GM13977 (cell line): ENCODE results near the gene GJD3.

Source experiments
- DNase-seq: peaks from one replicate; pipeline ENCODE4 v3.0.0; 2012; ENCODE audit warnings: low spot score
- in situ Hi-C: fragments of 300-500 bp; cut with MboI; formaldehyde crosslinking; loops from one replicate; pipeline ENCODE4 v1.12.0; 2022; ENCODE audit warnings: low sequenced_read_pairs, low pct_unique_long_range_greater_than_20kb, mixed read lengths, inconsistent platforms; ENCODE audit not compliant: unreplicated experiment
- TF ChIP-seq, protein P1 (sequence below): IDR thresholded peaks from 2 replicates; pipeline ENCODE4 v1.5.1; 2012; ENCODE audit warnings: mild to moderate bottlenecking, control low read depth; ENCODE audit not compliant: insufficient read depth; ENCODE audit errors: extremely low read depth, missing control alignments

GJD3 gene

DNA sequence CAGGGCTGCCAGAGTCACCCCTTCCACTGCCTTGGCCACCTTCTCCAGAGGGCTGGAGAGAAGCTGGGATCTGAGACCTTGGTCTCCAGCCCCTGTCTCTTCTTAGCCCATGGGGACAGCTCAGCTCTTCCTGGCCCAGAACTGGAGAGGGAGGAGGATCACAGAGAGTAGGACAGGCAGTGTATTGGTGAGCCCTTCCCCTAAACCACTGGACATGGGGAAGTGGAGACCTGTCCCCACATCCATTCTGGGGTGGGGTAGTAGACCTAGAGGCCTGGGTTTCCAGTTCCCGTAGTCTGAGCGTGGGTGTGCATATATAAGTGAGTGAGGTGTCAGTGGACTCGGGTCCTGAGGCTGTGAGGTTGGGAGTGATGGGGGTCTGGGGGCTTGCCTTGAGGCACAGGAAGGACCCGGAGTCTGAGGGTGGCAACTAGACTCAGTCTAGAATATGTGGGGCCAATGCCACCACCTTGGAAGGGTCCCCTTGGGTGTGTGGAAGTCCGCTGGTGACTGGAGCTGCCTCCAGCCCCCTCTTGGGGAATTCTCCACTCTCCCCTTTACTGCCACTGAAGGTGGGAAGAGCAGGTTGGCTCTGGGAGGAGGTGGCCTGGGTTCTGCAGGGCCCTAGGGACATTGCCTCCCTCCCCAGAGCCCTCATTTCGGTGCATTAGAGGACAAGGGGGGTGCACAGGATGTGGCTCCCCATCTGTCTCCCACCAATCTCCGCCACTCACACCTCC, 19.9 kb downstream of the GJD3 start:
- TF ChIP-seq, protein P1, sequence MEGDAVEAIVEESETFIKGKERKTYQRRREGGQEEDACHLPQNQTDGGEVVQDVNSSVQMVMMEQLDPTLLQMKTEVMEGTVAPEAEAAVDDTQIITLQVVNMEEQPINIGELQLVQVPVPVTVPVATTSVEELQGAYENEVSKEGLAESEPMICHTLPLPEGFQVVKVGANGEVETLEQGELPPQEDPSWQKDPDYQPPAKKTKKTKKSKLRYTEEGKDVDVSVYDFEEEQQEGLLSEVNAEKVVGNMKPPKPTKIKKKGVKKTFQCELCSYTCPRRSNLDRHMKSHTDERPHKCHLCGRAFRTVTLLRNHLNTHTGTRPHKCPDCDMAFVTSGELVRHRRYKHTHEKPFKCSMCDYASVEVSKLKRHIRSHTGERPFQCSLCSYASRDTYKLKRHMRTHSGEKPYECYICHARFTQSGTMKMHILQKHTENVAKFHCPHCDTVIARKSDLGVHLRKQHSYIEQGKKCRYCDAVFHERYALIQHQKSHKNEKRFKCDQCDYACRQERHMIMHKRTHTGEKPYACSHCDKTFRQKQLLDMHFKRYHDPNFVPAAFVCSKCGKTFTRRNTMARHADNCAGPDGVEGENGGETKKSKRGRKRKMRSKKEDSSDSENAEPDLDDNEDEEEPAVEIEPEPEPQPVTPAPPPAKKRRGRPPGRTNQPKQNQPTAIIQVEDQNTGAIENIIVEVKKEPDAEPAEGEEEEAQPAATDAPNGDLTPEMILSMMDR: no peak
- in situ Hi-C loops: no loop called here
- no peak for DNase-seq

- in situ Hi-C loops: no loop called here
- TF ChIP-seq, protein P1: no peak
- no peak for DNase-seq
These were observed 21.1 kb downstream of the GJD3 start for GRCh38 chr17:40343219-40344119.

DNA sequence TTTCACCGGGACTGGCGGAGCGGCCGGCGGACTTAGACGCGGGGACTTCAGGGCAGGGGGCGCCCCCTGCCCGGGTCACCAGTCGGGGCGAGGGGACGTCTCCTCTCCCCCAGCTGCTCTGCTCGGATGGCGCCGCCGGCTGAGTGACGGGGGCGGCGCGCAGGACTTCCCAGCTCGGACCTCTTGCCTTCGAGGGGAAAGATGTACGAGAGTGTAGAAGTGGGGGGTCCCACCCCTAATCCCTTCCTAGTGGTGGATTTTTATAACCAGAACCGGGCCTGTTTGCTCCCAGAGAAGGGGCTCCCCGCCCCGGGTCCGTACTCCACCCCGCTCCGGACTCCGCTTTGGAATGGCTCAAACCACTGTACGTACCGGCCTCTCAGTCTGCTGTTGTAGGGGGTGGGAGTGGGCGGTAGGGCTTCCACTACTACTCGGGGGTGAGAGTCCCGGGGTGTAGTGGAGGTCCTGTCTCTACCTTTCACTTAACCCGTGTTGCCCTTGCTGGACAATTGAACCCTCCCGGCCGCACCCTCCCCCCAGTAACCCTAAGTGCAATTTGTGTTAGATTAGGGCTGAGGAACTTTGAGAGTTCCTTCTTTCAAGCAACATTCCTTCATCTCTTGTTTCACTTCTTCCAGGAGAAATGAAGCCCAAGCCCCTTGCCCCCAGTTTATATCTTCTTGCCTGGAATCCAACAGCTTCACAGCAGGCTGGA, 21.9 kb downstream of the GJD3 start:
- in situ Hi-C loops: no loop called here
- TF ChIP-seq, protein P1: no peak
- no peak for DNase-seq

- no peak for DNase-seq
- TF ChIP-seq, protein P1: no peak
- in situ Hi-C loops: no loop called here
These were observed 22.6 kb downstream of the GJD3 start for GRCh38 chr17:40341808-40342503.

- TF ChIP-seq, protein P1: no peak
- DNase-seq: peak; percentile 90
- in situ Hi-C loops: no loop called here
These were observed 23.4 kb downstream of the GJD3 start for GRCh38 chr17:40340880-40341807.
